ENCODE results near the gene SLC36A3. TPM values are rescaled to one million over a fixed set of nuclear protein-coding genes. Genes with fewer than 3 reads are reported as not detected.
A peak's percentile ranks its signal among the peaks of the same experiment; 100 is the strongest.

Gene SLC36A3
- total RNA-seq = not detected

GRCh38 chr5:151303666-151304065 lies at the start of gene SLC36A3:
TSS of gene SLC36A3 (minus strand) at chr5:151303766. CDS start at chr5:151303354, 412 bp downstream.
- ATAC-seq (replicated peaks) = no peak
- H3K27ac Mint-ChIP-seq = no peak within 1 kb of the TSS
- no peaks in the 10 kb centered on the region for H3K9me3 Mint-ChIP-seq
- H3K27me3 Mint-ChIP-seq = peaks cover 3% of the 10 kb centered on the region
- H3K36me3 Mint-ChIP-seq (ENCODE audit: low read depth) = no peaks in the 10 kb centered on the region
- no peaks in the 10 kb centered on the region for H3K4me1 Mint-ChIP-seq
- H3K4me3 Mint-ChIP-seq = no peak within 1 kb of the TSS

- H3K4me1 Mint-ChIP-seq = no peaks in the 10 kb centered on the region
- no peaks in the 10 kb centered on the region for H3K9me3 Mint-ChIP-seq
- peaks cover 28% of the 10 kb centered on the region for H3K27me3 Mint-ChIP-seq
- no peaks in the 10 kb centered on the region for H3K36me3 Mint-ChIP-seq (ENCODE audit: low read depth)
- no peak overlapping the region for H3K27ac Mint-ChIP-seq
- ATAC-seq (replicated peaks) = no peak
- H3K4me3 Mint-ChIP-seq = no peak overlapping the region
Measured at GRCh38 chr5:151351671-151352070, 48.1 kb upstream of the SLC36A3 start.

GRCh38 chr5:151348789-151349188 lies 45.2 kb upstream of the SLC36A3 start:
- Mint-ChIP-seq H3K36me3 (ENCODE audit: low read depth) (no peaks in the 10 kb centered on the region), H3K4me3 (no peak overlapping the region), H3K27me3 (peaks cover 35% of the 10 kb centered on the region), H3K4me1 (no peaks in the 10 kb centered on the region), H3K27ac (no peak overlapping the region), H3K9me3 (no peaks in the 10 kb centered on the region)
- ATAC-seq (replicated peaks) = no peak

- ATAC-seq (replicated peaks) = no peak
- H3K27ac Mint-ChIP-seq = no peak within 1 kb of the TSS
- no peaks in the 10 kb centered on the region for H3K36me3 Mint-ChIP-seq (ENCODE audit: low read depth)
- no peaks in the 10 kb centered on the region for H3K4me1 Mint-ChIP-seq
- H3K9me3 Mint-ChIP-seq = no peaks in the 10 kb centered on the region
- H3K27me3 Mint-ChIP-seq = peaks cover 36% of the 10 kb centered on the region
- H3K4me3 Mint-ChIP-seq = no peak within 1 kb of the TSS
Measured at GRCh38 chr5:151347369-151347768, 43.8 kb upstream of the SLC36A3 start, which contains the start of gene SLC36A2. TSS of gene SLC36A2 (minus strand) at chr5:151347559. CDS start at chr5:151347460, 99 bp downstream.

GRCh38 chr5:151345808-151346478 lies 42.4 kb upstream of the SLC36A3 start:
- Mint-ChIP-seq H3K27me3 (peaks cover 42% of the 10 kb centered on the region), H3K36me3 (ENCODE audit: low read depth) (no peaks in the 10 kb centered on the region), H3K4me1 (no peaks in the 10 kb centered on the region), H3K27ac (no peak overlapping the region), H3K4me3 (no peak overlapping the region), H3K9me3 (no peaks in the 10 kb centered on the region)
- ATAC-seq (replicated peaks) = no peak

DNA sequence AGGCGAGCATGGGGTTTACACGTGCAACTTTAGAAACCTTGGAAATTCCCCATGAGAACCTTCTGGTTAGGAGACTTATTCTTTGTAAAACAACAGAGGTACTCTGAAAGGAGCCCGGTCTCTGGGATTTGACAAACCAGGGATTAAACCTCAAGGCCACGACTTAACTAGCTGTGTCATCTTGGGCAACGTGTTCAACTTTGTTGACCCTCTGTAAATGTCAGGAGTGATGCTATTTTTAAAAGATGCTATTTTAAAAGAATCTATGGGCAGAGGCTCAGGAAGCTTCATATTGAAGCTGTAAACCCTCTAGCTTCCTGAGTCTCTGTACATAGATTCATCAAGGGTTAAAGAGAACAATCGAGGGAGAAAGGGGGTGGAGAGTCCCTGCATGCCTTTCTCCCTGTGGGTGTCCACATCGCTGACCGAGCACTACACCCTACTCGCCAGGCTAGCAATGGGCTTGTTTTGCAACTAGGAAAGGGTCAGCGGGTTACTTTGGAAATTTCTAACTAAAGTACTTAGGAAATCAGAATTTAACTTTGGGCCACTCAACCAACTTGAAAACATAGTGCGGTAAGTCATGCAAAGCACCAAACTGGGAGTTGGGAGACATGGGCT lies 41.7 kb upstream of the SLC36A3 start:
- H3K4me1 Mint-ChIP-seq = no peaks in the 10 kb centered on the region
- H3K27me3 Mint-ChIP-seq = peaks cover 45% of the 10 kb centered on the region
- no peaks in the 10 kb centered on the region for H3K36me3 Mint-ChIP-seq (ENCODE audit: low read depth)

GRCh38 chr5:151344088-151344487 lies 40.5 kb upstream of the SLC36A3 start:
- H3K9me3 Mint-ChIP-seq = no peaks in the 10 kb centered on the region

More for the DNA sequence above, 41.7 kb upstream of the SLC36A3 start:
- no peak for ATAC-seq (replicated peaks)
- Mint-ChIP-seq H3K9me3 (no peaks in the 10 kb centered on the region), H3K27ac (no peak overlapping the region), H3K4me3 (no peak overlapping the region)

DNA sequence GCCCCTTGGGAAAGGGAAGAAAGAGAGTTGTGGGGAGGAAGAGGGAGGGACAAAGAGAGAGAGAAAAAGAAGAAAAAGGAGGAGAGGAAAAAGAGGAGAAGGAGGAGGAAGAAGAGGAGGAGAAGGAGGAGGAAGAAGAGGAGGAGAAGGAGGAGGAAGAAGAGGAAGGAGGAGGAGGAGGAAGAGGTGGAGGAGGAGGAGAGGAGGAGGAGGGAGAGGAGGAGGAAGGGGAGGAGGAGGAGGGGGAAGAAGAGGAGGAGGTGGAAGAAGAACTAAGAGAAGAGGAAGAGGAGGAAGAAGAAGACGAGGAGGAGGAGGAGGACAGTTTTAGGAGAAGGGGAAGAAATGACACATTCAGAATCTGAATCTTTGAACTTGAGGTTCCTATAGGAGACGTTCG lies 36.4 kb upstream of the SLC36A3 start:
- H3K27ac Mint-ChIP-seq = no peak overlapping the region
- no peak for ATAC-seq (replicated peaks)
- peaks cover 32% of the 10 kb centered on the region for H3K27me3 Mint-ChIP-seq
- no peak overlapping the region for H3K4me3 Mint-ChIP-seq
- H3K9me3 Mint-ChIP-seq = no peaks in the 10 kb centered on the region
- H3K4me1 Mint-ChIP-seq = no peaks in the 10 kb centered on the region
- H3K36me3 Mint-ChIP-seq (ENCODE audit: low read depth) = no peaks in the 10 kb centered on the region

More at GRCh38 chr5:151344088-151344487, 40.5 kb upstream of the SLC36A3 start:
- Mint-ChIP-seq H3K4me1 (no peaks in the 10 kb centered on the region), H3K27me3 (peaks cover 41% of the 10 kb centered on the region), H3K36me3 (ENCODE audit: low read depth) (no peaks in the 10 kb centered on the region), H3K4me3 (no peak overlapping the region), H3K27ac (no peak overlapping the region)
- ATAC-seq (replicated peaks) = no peak

DNA sequence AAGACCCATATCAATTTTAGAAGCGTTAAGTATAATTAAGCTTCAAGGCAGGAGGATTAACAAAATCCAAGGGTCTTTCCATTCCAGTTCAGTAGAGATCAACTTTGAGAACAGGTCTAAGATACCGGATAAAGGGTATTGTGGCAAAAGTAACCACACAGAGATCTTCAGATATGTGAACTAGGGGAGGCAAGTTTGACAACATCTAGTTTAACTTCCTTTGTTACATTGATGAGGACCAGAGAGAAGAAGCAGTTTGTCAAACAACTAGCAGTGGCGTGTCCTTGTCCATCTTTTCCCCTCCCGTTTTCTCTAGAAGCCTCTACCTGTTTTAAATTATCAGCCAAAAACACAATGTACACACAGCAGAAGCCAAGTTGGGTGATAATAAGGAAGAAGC lies 35.2 kb upstream of the SLC36A3 start:
- Mint-ChIP-seq H3K36me3 (ENCODE audit: low read depth) (no peaks in the 10 kb centered on the region), H3K27me3 (peaks cover 28% of the 10 kb centered on the region), H3K9me3 (no peaks in the 10 kb centered on the region), H3K4me1 (no peaks in the 10 kb centered on the region), H3K27ac (no peak overlapping the region), H3K4me3 (no peak overlapping the region)
- no peak for ATAC-seq (replicated peaks)

- no peak overlapping the region for H3K4me3 Mint-ChIP-seq
- H3K27me3 Mint-ChIP-seq = peaks cover 3% of the 10 kb centered on the region
- H3K27ac Mint-ChIP-seq = no peak overlapping the region
- no peak for ATAC-seq (replicated peaks)
- no peaks in the 10 kb centered on the region for H3K36me3 Mint-ChIP-seq (ENCODE audit: low read depth)
- H3K4me1 Mint-ChIP-seq = no peaks in the 10 kb centered on the region
- H3K9me3 Mint-ChIP-seq = no peaks in the 10 kb centered on the region
Measured at GRCh38 chr5:151332857-151333256, 29.3 kb upstream of the SLC36A3 start.

DNA sequence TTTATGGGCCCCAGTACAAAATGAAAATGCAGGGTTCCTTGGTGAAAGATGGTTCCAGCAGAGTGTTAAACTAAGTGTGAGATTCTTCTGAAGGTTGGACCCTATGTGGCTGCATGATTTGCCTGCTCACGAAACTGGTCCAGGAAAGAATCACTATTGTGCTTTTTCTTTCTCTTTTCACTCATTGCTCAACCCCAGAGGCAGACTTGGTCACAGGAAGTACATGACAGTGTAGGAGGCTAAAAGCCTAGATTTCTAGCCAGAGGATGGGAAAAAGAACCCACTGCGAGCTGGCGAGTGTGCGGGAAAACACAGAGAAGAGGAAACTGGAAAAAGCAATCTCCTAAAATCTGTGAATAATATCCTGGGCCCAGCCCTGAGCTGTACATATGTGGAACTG lies 25.2 kb upstream of the SLC36A3 start:
- Mint-ChIP-seq H3K4me3 (no peak overlapping the region), H3K27ac (no peak overlapping the region), H3K9me3 (no peaks in the 10 kb centered on the region), H3K27me3 (peaks cover 8% of the 10 kb centered on the region), H3K36me3 (ENCODE audit: low read depth) (no peaks in the 10 kb centered on the region), H3K4me1 (no peaks in the 10 kb centered on the region)
- ATAC-seq (replicated peaks) = peak; percentile 29

- Mint-ChIP-seq H3K9me3 (no peaks in the 10 kb centered on the region), H3K4me3 (no peak overlapping the region), H3K4me1 (no peaks in the 10 kb centered on the region), H3K27ac (no peak overlapping the region), H3K36me3 (ENCODE audit: low read depth) (no peaks in the 10 kb centered on the region), H3K27me3 (peaks cover 11% of the 10 kb centered on the region)
- no peak for ATAC-seq (replicated peaks)
Measured at GRCh38 chr5:151327585-151327984, 24.0 kb upstream of the SLC36A3 start.

DNA sequence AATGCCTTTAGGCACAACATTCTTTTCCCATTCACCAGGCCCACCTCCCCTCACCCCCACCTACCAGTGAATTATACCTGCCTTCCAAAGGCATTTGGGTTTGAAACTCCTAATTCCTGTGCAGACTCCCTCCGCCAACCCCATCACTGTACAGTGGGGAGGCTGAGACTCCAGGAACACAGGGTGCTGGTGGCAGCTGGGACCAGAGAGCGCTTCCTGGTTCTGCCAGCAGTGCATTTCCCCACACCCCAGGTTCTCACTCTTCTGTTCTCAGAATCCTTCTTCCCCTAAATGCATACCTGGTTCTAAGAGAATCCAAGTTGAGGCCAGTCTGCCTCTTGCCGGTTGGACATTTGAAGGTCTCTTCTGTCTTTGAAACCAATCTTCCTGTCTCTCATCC lies 22.7 kb upstream of the SLC36A3 start:
- no peaks in the 10 kb centered on the region for H3K36me3 Mint-ChIP-seq (ENCODE audit: low read depth)

DNA sequence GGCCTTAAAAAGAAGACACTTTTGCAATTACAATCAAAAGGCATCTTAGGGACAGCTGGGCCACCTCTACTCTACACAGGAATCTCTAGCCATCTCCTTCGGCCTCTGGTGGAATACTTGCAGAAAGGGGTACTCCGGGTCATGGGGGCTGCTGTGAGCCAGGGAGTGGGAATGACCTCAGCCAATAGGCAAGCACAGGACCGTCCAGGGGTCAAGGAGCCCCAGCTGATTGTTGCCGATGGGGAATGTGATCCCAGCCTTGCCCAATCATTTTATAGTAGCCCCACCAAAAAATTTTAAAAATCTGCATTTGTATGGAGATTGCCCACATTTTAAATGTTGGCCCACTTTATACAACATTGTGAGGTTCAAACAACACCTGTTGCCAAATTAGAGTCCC lies 16.9 kb upstream of the SLC36A3 start:
- Mint-ChIP-seq H3K9me3 (no peaks in the 10 kb centered on the region), H3K27me3 (peaks cover 7% of the 10 kb centered on the region), H3K36me3 (ENCODE audit: low read depth) (no peaks in the 10 kb centered on the region), H3K4me1 (peaks cover 4% of the 10 kb centered on the region), H3K27ac (no peak overlapping the region), H3K4me3 (no peak overlapping the region)
- ATAC-seq (replicated peaks) = no peak

More for the DNA sequence above, 22.7 kb upstream of the SLC36A3 start:
- peaks cover 11% of the 10 kb centered on the region for H3K27me3 Mint-ChIP-seq
- ATAC-seq (replicated peaks) = no peak
- no peaks in the 10 kb centered on the region for H3K9me3 Mint-ChIP-seq
- H3K27ac Mint-ChIP-seq = no peak overlapping the region
- H3K4me1 Mint-ChIP-seq = no peaks in the 10 kb centered on the region
- H3K4me3 Mint-ChIP-seq = no peak overlapping the region

All from activated T-helper 17 cell treated with anti-CD3 and anti-CD28 coated beads, Interleukin-2, amount 50 U/mL, for 72 hours (primary cell).